ENCODE results near the gene DDX17. TPM values are rescaled to one million over a fixed set of nuclear protein-coding genes. Genes with fewer than 3 reads are reported as not detected.
A peak's percentile ranks its signal among the peaks of the same experiment; 100 is the strongest.

The DDX17 gene
- total RNA-seq, 1 experiment from 2014 or later = 580 TPM

DNA sequence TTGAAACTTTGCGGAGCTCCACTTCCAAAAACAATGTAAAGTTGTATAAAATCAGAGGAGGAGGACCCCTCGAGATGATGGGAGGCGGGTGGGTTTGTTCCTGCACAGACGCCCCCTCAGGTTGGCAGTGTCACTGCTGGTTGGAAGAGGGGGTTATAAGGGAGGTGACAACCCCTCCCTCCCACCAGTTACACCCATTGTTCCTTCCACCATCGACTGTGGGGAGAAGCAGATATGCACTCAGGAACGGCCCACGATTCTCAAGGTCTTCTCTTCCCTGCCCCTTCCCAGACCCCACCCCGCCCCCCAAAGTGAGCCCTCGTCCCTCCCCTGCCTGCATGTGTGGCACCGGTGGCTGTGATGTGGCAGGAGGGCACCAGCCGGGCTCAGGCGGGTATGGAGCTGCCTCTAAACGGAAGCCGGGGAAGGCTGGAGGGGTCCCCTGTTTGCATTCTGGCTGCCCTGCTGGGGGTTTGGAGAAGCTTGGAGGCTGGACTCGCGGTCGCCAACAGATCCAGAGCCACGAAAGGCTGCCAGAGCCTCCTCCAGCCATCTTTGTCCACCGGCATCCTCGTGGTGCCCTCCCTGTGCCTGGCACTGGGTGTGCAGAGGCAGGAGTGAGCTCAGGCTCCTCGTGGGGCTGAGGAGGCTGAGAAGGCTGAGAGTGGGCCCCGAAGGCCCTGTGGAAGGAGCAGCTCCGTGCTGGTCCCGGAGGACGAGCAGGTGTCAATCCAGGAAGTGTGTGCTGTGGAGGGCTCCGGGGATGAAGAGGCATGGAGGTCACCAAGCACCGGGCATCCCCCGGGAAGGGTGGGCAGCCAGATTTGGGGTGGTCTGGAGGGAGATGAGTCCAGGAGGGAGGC lies 37.4 kb downstream of the DDX17 start:
- DNase-seq (ENCODE audit: low spot score) = no peak
- in situ Hi-C loops (cut with HindIII; ENCODE audit: low sequenced_read_pairs) = no loop called here

DNA sequence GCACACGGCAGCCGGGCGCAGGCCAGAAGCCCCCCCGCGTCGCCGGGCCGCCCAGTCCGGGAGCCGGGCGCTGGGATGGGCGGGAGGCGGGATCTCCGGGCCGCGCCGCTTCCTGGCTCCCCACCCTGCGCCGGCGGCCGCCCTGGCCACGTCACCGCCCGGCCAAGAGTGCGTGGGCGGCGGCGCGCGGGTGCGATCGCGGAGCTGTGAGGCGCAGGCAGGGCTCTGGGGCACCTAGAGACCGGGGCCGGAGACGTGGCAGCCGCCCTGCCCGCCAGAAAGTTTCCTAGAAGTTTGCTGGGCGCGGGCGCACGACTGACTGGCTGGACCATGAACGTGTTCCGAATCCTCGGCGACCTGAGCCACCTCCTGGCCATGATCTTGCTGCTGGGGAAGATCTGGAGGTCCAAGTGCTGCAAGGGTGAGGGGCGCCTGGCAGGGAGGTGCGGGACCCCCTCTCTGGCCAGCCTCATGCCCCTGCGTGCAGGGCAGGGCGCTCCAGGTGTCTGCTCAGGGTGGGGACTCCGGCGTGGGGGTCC lies 38.1 kb downstream of the DDX17 start, which contains the start of gene KDELR3:
TSS of gene KDELR3 (plus strand) at position 193 of the 539 bp plus-strand sequence. CDS start at position 331, 138 bp downstream.
- in situ Hi-C loops (cut with HindIII; ENCODE audit: low sequenced_read_pairs) = no loop called here
- no peak for DNase-seq (ENCODE audit: low spot score)

DNA sequence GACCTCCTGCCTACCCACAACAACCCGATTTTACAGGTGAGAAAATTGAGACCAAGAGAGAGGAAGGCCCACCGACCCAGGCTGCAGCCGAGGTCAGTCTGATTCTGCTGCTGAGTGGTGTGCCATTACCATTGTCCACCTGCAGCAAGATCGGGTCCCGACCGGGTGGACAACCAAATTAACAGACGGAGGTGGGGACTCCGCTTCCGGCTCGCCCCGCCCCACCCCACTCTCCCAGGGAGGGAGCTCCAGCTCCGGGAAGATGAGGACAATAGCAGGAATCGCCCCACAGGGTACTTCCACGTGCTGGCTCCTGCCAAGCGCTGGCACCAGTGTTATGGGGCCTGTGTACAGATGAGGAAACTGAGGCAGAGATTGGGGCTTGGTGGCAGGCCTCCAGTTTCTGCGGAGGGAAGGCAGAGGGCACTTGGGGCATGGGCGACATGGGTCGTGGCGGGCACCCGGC lies 38.6 kb downstream of the DDX17 start:
- in situ Hi-C loops (cut with HindIII; ENCODE audit: low sequenced_read_pairs) = no loop called here
- no peak for DNase-seq (ENCODE audit: low spot score)

DNA sequence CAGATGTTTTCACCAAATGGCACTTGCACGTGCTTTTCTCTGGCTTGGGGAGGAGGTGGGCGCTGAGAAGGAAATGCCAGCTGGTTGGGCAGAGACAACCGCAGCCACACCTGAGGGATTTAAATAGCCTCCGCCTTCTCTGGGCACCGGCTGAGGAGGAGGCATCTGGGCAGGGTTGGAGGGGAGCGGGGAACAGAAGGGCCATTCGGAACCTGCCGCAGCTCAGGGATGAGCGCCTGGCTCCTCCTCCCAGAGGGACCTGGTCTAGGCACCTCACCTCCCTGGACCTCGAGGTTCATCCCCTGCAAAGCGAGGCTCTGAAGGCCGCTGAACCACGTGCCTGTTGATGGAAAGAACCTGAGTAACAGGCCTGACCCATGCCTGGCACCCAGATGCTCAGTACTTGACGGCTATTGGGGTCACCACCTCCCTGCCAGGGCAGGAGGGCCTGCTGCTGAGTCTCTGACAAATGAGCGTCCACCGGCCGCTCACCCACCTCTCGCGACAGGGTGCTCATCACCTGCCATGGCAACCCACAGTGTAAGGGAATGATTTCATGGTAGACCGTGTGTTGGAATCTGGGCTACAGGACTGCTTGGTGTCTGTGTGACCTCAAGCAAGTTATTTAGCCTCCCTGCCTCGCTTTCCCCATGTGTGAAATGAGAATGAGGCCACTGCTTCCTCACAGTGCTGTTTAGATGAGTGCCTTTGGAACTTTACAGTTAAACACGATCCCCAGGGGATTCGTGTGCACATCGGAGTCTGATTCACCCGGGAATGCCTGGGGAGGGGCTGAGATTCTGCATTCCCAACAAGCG lies 40.2 kb downstream of the DDX17 start:
- DNase-seq (ENCODE audit: low spot score) = no peak
- in situ Hi-C loops (cut with HindIII; ENCODE audit: low sequenced_read_pairs) = no loop called here

DNA sequence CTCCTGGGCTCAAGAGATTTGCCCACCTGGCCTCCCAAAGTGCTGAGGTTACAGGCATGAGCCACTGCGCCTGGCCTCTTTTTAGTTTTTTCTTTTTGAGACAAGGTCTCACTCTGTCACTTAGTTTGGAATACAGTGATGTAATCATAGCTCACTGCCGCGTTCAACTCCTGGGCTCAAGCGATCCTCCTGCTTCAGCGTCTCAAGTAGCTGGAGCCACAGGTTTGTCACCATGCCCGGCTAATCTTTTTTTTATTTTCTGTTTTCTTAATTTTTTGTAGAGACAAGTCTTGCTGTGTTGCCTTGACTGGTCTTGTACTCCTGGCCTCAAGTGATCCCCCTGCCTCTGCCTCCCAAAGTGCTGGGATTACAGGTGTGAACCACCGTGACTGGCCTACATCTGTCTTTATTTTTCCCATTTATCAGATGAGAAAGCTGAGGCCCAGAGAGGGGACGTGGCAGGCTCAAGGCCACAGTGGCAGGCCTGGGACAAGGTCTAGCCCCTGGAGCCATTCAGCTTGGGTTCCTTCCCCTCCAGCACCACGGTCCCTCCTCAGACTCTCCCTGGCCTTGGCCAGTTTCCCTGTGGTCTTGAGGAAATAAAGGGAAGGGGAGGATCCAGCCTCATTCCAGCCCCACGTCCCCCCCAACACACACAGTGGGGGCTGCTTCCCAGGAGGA lies 41.0 kb downstream of the DDX17 start:
- no peak for DNase-seq (ENCODE audit: low spot score)
- in situ Hi-C loops (cut with HindIII; ENCODE audit: low sequenced_read_pairs) = no loop called here

DNA sequence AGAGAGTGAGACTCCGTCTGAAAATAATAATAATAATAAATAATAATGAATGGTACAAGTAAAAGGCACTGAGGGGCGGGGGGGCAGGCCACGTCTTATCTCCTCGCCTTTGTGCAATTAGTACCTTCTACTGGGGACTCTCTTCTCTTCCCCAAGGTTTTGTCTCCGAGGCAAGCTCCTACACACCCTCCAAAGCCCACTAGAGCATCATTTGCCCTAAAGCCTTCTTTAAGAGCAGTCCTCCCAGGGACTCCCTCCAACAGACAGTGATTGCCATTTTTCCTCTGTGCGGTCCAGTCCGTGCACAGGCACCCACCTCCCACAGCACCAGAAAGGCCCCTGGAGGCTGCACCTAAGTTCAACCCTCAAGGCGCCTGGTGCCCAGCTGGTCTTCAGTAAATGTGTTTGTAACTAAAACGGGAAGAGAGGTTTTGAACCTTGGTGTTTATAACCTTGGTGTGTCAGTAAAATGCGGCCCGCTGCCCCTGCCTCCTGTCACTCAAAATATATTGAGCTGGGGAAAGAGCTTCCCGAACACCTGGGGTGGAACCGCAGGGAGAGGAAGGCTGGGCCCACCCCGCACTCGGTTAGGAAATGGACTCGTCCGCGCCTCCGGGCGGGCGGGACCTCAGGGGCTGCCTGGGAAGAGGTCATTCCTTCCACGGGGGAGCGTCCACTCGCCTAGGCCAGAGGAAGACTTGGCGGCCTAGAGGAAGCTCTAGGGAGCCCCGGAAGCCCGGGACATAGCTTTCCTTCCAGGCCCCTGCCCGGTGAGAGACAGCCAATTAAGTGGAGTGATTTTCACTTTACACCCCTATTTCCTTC lies 42.9 kb downstream of the DDX17 start:
- no peak for DNase-seq (ENCODE audit: low spot score)
- in situ Hi-C loops (cut with HindIII; ENCODE audit: low sequenced_read_pairs) = no loop called here

DNA sequence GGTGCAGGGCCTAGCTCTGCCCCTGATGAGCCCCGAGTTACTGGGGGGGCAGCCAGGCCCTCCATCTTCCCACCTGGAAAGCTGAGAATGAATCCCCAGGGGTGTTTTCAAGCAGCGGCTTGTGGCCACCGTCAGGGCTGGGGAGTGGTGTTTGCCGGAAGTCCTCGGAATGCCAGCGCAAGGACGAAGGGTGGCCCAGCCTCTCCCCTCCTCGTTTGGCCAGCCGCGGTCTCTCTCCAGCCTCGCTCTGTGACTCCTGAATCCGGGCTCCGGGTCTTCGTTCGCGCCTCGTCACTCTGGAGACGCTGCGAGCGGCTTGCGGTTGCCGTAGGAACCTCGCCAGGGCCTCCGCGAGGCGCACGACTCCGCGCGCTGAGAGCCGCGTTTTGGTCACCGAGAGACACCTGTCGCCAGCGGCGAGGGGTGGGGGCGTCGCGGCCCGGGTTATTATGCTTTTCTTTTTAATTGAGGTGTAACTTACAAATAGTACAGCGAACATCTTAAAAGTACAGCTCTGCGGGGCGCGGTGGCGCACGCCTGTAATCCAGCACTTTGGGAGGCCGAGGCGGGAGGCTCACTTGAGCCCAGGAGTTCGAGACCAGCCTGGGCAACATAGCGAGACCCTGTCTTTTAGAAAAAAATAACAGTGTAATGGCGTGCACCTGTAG lies 44.6 kb downstream of the DDX17 start:
- DNase-seq (ENCODE audit: low spot score) = peak; percentile 78
- in situ Hi-C loops (cut with HindIII; ENCODE audit: low sequenced_read_pairs) = no loop called here

DNA sequence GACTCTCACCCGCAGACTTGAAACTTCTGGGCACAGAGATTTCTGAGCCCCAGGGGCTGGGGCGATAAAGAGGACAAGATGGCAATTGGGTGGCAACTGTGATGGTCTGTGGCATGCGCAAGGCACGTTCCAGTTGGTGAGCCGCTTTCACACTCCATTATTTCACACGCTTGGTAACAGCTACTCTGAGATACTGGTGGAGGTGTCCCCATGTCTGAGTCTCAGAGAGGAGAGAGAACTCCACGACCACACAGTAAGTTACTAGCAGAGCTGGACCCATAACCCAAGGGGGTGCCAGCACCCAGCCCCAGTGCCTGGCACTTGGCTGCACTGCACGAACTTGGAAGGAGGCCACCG lies 45.1 kb downstream of the DDX17 start:
- in situ Hi-C loops (cut with HindIII; ENCODE audit: low sequenced_read_pairs) = no loop called here
- DNase-seq (ENCODE audit: low spot score) = no peak

DNA sequence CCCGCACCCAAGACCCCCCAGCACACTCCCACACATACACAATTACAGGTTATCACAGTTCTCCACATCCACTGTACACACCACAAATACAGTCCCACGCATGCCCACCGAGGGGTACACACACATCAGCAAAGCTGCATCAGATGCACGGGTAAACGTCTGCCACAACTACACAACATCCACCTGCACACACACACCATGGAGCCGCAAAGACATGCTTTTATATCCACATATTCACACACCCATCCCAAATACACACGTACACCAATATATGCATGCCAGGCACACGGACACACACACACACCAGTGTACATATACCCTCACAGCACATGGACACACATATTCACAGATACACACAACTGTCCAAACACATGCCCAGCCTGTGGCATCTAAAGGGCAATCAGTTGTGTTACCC lies 45.7 kb downstream of the DDX17 start:
- no peak for DNase-seq (ENCODE audit: low spot score)
- in situ Hi-C loops (cut with HindIII; ENCODE audit: low sequenced_read_pairs) = no loop called here

DNA sequence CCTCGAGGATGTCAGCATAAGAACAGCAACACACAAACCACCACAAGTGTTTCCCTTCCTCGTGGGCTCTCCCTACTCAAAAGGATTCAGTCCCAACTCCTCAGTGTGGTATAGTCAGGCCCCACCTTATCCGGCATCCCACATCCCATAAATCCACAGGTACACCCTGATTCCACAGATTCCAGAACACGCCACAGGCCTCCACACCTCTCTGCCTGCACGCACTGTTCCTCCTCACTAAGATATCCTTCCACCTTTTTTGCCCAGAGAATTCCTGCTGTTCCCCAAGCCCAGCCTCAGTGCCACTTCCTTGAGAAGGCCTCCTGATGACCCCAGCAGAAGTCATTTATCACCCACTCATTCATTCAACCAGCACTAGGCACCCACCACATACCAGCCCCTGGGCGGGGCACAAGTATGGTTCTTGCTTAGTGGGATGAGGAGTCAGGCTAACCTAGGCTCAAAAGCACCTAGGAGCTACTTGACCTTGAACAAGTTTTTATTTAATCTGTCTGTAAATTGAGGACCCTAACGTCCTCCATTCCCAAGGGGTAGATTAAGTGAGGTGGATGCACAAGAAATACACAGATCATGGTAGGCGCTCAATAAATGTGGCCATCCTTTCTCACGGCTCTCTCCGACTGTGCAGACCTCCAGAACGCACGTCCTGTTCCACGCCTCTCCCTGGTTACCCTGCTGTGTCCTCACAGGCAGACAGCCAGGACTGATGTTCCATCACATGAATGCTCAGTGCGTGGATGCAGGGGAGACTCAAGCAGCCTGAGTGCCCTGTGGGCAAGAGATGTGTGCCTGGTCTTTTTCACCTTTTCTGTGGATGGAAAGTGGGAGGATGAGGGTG lies 49.0 kb downstream of the DDX17 start:
- in situ Hi-C loops (cut with HindIII; ENCODE audit: low sequenced_read_pairs) = no loop called here
- DNase-seq (ENCODE audit: low spot score) = no peak

DNA sequence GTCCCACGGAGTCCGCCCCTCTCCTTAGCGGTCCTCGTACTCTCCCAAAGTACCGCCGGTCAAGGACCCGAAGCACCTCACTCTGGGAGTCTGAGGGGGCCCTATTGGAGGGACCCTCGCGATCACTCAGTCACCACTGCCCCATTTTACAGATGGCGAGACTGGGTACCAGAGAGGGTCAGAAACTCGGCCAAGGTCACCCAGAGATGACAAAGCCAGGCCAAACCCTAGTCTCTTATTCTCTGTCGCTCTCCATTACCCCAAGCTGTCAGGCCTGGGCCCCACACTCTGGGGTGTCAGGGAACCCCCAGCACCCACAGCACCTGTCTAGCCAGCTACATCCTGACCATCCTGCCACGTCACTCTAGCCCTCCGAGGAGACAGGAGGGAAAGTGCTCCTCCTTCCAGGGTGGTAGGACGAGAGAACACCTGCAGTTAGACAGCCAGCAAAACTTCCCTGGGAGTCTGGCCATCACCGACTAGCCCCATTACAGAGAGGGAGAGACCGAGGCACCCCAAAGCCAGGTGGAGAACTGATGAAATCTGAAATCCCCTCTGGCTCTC lies 49.8 kb downstream of the DDX17 start:
- in situ Hi-C loops (cut with HindIII; ENCODE audit: low sequenced_read_pairs) = no loop called here
- DNase-seq (ENCODE audit: low spot score) = no peak

DNA sequence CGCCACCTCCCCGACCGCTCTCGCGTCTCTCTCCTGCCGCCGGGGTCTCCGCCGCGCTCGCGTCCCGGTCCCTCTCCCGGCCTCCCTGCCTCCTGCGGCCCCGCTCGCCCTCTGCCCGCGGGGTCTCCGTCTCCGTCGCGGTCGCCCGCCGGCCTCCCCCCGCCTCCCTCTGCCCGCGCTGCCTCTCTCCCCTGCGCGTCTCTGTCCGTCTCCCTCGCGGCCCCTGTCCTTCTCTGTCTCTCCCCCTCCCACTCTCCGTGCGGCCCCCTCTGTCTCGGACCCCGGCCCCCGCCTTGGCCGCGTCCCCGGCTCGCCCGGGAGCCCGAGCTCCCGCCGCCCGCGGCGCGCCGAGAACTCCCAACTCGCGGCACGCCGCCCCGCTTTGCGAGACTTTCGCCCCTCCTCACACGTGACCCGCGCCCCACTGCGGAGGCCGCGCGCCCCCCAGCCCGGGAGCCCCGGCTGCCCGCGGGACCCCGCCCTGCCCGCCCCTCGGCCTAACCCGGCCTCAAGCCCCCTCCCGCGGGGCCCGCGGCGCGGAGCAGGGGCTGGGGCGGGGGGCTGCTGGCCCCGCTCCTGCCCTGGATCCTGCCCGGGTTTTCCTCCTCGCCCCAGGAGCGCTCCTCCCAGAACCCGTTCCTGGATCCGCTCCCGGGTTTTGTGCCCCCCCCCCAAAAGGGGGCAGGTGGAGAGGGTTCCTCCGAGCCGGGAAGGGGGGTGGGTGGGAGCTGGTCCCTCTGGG lies 50.4 kb downstream of the DDX17 start:
- DNase-seq (ENCODE audit: low spot score) = no peak
- in situ Hi-C loops (cut with HindIII; ENCODE audit: low sequenced_read_pairs) = no loop called here

DNA sequence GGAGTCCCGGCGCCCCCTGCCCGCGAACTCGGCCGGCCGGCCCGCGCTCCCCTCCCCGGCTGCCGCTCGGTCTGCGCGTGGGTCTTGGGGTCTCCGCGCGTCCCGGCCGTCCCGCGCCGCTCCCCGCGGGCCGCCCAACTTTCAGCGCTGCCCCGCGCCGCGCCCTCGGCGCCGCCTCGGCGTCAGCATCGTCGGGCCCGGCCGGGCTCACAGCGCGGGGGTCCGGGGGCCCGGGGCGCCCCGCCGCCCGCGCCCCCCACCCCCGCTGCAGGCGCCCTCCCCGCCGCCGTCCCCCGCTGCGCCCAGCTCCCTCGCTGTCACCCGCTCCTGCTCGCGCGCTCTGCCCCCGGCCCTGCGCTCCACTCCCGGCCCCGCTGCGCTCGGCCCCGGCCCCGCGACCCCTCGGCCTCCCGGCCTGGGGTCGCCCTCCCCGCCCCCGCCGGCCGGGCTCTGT lies 51.0 kb downstream of the DDX17 start, which contains the start of gene KCNJ4:
TSS of gene KCNJ4 (minus strand) at position 124 of the 454 bp plus-strand sequence. CDS start 27,067 bp downstream, outside the sequence.
- in situ Hi-C loops (cut with HindIII; ENCODE audit: low sequenced_read_pairs) = no loop called here

DNA sequence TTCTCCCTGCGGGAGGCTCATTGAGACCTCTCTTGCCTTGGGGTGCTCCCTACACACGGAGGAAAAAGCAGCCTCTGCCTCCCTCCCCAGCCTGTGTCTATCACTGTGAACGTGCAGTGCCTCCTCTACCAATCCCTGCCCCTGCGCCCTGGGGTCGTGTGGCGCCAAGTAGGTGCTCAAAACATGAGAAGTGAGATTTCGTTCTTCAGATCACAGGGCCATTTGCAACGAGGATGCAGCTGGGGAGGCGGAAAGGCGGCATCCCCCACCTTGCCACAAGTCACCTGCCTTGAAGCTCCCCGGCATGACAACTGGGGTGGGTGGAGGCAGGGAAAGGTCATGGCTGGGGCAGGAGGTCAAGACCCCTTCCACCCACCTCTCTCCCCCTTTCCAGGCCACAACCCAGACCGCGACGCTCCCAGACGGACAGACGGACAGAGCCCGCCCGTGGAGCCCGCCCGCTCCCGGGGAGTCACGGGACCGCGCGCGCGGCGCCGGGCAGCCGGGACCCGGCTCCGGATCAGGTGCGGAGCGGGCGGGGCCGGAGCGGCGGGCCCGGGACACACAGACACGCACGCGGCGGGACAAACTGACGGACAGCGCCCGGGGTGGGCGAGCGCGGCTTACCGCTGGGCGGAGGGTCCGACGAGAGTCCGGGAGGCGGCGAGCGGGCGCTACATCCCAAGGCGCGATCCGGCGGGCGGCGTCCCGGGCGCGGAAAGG lies 51.6 kb downstream of the DDX17 start:
- in situ Hi-C loops (cut with HindIII; ENCODE audit: low sequenced_read_pairs) = no loop called here
- no peak for DNase-seq (ENCODE audit: low spot score)

More for the DNA sequence above, 51.0 kb downstream of the DDX17 start, which contains the start of gene KCNJ4:
- DNase-seq (ENCODE audit: low spot score) = no peak

DNA sequence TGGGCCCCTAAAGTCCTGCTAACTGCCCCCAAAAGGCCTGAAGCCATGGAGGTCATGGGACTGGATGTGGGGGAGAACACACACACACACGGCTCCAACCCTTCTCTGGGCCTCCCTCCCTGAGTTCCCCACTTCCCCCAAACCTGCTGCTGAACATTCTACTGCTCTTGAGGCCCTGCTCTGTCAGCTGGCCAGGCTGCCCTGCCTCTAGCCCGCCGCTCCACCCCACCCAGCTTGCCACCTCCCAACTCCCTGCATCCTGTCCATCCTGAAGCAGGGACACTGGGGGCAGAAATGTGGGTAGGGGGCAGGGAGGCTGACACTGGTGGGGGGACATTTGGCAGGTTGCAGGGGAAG lies 52.1 kb downstream of the DDX17 start:
- DNase-seq (ENCODE audit: low spot score) = no peak

More for the DNA sequence above, 52.1 kb downstream of the DDX17 start:
- in situ Hi-C loops (cut with HindIII; ENCODE audit: low sequenced_read_pairs) = no loop called here
